ENCODE results near the gene SLX9.

SLX9 gene

DNA sequence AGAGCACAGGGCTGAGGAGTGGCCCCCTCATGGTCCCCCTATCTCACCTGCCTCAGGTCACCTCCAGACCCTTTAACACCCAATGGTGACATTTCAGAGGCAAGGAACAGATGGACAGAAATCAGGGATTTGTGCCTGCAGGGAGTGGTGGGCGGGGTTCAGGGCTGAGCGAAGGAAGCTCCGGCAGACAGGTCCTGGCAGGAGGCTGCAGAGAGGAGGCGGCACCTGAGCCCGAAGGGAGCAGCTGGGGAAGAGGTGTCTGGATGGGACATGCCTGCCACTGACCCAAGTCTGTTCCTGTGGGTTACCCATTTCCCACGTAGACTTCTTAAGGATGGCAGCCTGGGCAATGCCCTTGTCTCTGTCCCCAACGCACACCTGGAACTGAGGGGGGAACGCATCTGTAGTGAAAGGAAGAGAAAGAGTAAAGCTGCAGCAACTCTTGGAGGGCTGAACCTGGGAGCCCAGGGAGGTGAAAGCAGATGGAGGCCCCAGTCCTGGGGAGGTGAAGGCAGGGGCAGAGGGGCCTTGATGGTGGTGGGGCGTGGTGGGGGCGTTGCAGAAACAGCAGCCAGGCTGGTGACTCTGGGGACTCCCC lies 72.9 kb downstream of the SLX9 start:
- no peak overlapping the region for H3K4me3 ChIP-seq (ENCODE audit: low read depth, low read length)
- no peak for DNase-seq (ENCODE audit: low read depth)
- TF ChIP-seq, protein P1, sequence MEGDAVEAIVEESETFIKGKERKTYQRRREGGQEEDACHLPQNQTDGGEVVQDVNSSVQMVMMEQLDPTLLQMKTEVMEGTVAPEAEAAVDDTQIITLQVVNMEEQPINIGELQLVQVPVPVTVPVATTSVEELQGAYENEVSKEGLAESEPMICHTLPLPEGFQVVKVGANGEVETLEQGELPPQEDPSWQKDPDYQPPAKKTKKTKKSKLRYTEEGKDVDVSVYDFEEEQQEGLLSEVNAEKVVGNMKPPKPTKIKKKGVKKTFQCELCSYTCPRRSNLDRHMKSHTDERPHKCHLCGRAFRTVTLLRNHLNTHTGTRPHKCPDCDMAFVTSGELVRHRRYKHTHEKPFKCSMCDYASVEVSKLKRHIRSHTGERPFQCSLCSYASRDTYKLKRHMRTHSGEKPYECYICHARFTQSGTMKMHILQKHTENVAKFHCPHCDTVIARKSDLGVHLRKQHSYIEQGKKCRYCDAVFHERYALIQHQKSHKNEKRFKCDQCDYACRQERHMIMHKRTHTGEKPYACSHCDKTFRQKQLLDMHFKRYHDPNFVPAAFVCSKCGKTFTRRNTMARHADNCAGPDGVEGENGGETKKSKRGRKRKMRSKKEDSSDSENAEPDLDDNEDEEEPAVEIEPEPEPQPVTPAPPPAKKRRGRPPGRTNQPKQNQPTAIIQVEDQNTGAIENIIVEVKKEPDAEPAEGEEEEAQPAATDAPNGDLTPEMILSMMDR (IDR thresholded peaks at IDR 0.05; ENCODE audit: control insufficient read depth, extremely low read depth, insufficient read depth) = no peak

DNA sequence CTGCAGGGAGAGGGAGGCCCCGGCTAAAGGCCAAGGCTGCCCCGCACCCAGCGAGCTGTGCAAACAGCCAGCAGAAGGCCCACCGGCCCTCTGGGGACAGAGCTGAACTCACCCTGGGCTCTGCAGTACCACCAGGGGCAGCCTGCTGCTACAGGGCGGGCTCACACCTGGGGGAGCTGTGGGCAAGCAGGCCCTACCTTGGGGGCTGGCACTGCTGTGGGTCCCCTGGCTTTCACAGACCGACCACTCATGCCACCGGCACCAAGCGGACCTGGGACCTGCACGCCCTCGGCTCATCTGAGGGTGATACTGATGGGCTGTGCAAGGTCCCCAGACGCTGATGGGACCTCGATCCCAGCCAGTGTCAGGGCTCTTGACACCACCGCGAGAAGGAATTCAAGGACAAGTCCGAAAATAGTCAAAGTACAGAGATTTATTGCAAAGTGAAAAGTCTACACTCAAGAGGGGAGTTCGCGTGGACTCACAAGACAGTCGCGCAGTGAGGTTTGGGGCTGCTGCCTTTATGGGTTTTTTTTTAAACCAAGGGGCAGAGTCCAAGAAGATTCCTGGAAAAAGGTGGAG lies 73.5 kb downstream of the SLX9 start:
- no peak for DNase-seq (ENCODE audit: low read depth)
- no peak overlapping the region for H3K4me3 ChIP-seq (ENCODE audit: low read depth, low read length)
- TF ChIP-seq, protein P1 (IDR thresholded peaks at IDR 0.05; ENCODE audit: control insufficient read depth, extremely low read depth, insufficient read depth) = no peak

DNA sequence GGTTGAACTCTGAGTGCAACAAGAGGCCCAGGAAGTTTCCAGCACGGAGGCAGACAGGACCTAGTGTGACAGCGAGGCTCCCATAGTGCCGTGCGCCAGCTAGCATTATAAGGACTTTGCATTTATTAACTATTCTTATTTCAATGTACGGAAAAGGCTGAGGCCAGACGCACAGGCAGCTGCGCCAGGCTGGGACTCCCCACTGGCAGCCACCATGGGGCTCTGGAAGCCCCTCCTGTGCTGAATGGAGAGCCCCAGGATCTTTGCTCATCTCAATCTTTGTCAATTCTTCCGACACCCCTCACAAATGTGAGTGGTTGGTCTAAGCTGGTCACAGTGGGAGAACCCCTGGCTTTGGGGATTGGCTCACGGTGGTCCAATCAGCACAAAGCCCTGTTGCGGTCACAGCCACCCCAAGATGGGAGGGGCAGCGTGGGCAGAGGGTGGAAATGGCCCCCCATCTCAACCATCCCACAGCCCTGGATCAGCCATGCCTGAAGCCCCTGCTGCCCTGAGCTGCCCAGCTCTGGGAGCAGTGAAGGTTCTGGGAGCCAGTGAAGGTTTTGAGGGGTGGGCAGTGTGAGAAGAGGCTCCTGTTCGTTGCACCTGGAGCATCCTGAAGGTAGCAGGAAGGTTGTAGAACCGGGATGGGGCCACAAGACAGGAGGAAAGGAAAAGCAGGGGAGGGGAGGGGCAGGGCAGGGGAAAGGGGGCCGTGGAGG lies 75.1 kb downstream of the SLX9 start:
- H3K4me3 ChIP-seq (ENCODE audit: low read depth, low read length) = no peak overlapping the region
- no peak for DNase-seq (ENCODE audit: low read depth)
- TF ChIP-seq, protein P1 (IDR thresholded peaks at IDR 0.05; ENCODE audit: control insufficient read depth, extremely low read depth, insufficient read depth) = no peak

DNA sequence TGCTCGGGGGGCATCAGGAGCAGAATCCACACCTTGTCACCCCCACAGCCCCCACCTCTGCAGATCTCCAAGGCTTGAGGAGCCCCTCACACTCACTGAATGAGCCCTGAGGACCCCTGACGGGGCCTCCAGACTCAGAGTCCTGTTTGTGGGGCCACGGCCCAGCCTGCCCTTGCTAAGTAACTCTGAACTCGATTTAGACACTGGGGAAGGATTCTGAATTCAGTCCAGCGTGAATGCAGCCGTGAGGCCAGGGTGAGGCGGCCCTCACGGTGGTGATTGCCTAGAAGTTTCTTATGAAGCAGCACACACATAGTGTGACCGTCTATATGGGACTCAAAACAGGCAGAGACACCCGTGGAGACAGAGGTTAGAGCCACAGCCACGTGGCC lies 75.6 kb downstream of the SLX9 start:
- DNase-seq (ENCODE audit: low read depth) = no peak

DNA sequence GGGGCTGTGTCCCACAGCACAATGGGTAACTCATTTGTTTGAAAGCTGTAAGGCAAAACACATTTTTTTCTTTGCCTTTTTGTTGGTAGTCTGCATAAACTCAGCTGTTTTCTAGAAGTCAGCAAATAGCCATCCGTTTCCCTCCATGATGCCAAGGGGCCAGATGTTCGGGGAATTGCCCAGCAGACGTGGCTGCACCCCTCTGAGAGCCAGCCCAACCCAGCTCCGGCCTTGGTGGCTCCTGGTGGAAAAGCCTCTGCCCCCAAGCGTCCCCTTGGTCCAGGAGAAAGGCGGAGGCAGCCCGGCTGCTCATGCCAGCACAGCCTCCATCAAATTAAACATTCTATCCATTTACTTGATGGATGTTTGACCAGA lies 76.2 kb downstream of the SLX9 start:
- TF ChIP-seq, protein P1 (IDR thresholded peaks at IDR 0.05; ENCODE audit: control insufficient read depth, extremely low read depth, insufficient read depth) = no peak
- H3K4me3 ChIP-seq (ENCODE audit: low read depth, low read length) = no peak overlapping the region
- no peak for DNase-seq (ENCODE audit: low read depth)

More for the DNA sequence above, 75.6 kb downstream of the SLX9 start:
- TF ChIP-seq, protein P1 (IDR thresholded peaks at IDR 0.05; ENCODE audit: control insufficient read depth, extremely low read depth, insufficient read depth) = no peak
- H3K4me3 ChIP-seq (ENCODE audit: low read depth, low read length) = no peak overlapping the region

DNA sequence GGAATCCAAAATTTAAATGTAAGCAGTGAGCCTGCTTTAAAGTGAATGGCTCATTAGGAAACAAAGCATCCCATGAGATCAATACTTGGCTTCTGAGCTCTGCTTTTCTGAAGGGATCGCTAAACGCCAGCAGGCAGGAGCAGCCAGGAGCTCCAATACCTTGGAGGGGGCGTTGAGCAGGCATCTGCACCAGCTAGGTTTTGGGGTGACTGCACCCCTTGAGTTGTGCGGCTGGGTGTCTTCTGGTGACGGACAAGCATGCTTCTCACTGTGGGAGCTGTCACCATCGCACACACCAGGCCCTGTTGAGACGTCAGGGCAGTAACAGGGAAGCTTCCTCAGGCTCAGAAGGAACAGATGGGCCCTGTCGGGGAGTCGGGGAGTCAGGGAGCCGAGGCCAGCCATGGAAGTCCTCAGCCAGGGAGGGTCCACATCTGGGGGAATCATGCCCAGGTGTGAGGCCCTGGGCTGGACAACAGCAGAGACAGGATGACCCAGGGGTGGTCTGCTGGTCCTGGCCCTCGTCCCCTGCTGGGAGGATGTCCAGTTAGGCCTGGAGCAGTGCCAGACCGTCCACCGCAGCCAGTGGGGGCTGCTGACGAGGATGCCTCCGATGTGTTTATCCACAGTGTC lies 76.7 kb downstream of the SLX9 start:
- H3K4me3 ChIP-seq (ENCODE audit: low read depth, low read length) = no peak overlapping the region
- no peak for DNase-seq (ENCODE audit: low read depth)
- TF ChIP-seq, protein P1 (IDR thresholded peaks at IDR 0.05; ENCODE audit: control insufficient read depth, extremely low read depth, insufficient read depth) = no peak

Data from LNCaP clone FGC (cell line).